GDM1 (cell line): Measurements from ENCODE around the gene FTSJ1.
"Not testable (repeated sequence)": the region's sequence is repeated elsewhere in the genome, so short reads cannot be mapped to it uniquely, and the experiment has no call there.

Experiments used
- DNase-seq: peaks from one replicate; lab custom pipeline; 2025; lab: John Stamatoyannopoulos, UW

FTSJ1 gene

DNA sequence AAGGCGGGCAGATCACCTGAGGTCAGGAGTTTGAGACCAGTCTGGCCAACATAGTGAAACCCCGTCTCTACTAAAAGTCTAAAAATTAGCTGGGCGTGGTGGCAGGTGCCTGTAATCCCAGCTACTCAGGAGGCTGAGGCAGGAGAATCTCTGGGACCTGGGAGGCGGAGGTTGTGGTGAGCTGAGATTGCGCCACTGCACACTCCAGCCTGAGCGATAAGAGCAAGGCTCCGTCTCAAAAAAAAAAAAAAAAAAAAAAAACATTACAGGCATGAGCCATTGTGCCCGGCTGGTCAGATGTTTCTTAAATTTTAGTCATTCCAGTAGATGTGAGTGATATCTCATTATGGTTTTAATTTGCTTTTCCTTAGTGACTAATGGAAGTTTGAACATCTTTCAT is 49.9 kb downstream of the FTSJ1 start:
- DNase-seq: not testable (repeated sequence)

DNA sequence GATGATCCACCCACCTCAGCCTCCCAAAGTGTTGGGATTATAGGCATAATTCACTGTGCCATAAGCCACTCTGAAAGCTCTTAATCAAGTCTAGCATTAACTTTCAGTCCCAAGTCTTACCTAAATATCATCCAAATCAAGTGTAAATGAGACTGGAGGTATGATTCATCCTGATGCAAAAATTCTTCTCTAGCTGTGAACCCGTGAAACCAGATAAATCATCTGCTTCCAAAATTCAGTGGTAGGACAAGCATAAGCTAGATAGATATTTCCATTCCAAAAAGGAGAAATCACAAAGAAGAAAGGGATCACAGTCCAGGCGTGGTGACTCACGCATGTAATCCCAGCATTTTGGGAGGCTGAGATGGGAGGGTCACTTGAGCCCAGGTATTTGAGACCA is 54.7 kb downstream of the FTSJ1 start:
- no peak for DNase-seq

DNA sequence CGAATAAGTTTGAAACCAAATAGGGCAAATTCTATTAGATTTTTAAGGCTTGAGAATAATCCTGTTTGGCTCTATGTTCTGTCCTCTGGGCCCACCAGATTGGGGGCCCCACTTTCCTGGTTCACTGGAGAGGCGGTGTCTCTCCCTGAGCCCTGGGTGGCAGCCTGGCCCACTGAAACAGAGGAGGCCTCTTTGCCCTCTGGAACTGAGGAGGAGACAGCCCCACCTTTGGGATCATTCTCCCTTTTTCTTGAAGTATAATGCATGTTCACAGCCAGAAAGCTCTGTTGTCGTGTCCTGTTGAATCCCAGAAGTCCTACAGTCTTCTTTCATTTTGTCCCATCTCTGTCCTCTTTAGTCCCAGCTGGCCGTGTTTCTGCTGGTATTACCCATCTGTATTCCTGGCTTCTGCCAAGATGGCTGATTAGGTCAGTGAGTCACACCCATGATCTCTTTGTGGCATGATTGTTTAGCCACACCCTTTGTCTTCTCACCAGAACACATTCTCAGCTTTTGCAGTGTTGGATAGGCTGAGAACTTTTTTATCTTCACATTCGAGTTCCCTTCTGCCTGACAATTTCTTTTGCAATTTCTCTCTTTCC is 55.5 kb downstream of the FTSJ1 start:
- DNase-seq: no peak

DNA sequence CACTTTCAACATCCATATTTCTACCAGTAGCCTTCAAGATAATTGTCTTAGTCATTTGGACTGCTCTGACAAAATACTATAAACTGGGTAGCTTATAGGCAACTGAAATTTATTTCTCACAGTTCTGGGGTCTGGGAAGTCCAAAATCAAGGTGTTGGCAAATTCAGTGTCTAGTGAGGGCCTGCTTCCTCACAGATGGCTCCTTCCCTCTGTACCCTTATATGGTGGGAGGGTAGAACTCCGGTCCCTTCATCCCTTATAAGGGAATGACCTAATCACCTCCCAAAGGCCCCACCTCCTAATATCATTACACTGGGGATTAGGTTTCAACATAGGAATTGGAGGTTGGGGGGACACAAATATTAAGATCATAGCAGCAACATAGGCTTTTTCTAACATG is 56.2 kb downstream of the FTSJ1 start:
- no peak for DNase-seq

DNA sequence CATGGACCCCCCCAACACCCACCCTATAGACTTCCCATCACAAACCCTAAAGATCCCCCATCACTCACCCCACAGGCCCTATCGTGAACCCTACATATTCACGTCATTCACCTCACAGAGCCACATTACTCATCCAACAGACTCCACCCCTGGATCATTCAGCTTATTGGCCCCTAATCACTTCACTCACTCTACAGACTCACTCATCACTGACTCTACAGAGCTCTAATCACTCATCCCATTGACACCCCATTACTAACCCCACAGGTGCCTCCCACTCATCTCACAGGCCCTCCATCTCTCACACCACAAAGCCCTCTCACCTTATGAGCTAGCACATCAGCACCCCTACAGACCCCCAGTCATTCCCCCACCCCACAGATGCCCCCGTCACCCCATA is 57.2 kb downstream of the FTSJ1 start:
- DNase-seq: no peak
